Breast epithelium (tissue), 4 donors: ENCODE measurements around the gene ATP1A1. TPM values are rescaled to one million over a fixed set of nuclear protein-coding genes. Genes with fewer than 3 reads are reported as not detected.

Experiments used
- DNase-seq, 2 donors: peaks; one replicate each; pipeline ENCODE4 v3.0.0-alpha.2; 2019; ENCODE audit warnings: low spot score in 2 of 2
- H3K27ac ChIP-seq, 2 donors: fragments of 200-600 bp; sonication (generic) in 1 of 2; one replicate each; pipeline ENCODE4 v1.5.1; 2016 to 2019; ENCODE audit warnings: mild to moderate bottlenecking in 1 of 2
- H3K27me3 ChIP-seq, 2 donors: fragments of 200-600 bp; sonication (generic) in 1 of 2; one replicate each; pipeline versions ENCODE4 v1.5.1 to v1.6.0; 2017 to 2019; ENCODE audit warnings: control low read depth in 1 of 2, mild to moderate bottlenecking in 1 of 2
- H3K36me3 ChIP-seq: fragments of 200-600 bp; one replicate; pipeline ENCODE4 v1.5.1; 2019
- H3K4me1 ChIP-seq, 2 donors: fragments of 200-600 bp; sonication (generic); one replicate each; pipeline ENCODE4 v1.5.1; 2016 to 2019; ENCODE audit warnings: control low read depth in 1 of 2
- H3K4me3 ChIP-seq, 3 donors: fragments of 200-600 bp; sonication (generic); 1 replicate in 2 of 3; 2 replicates in 1 of 3; pipeline ENCODE4 v1.5.1; 2016 to 2019; ENCODE audit warnings: mild to moderate bottlenecking in 3 of 3, moderate library complexity in 2 of 3
- H3K9me3 ChIP-seq, 2 donors: fragments of 200-600 bp; sonication (generic) in 1 of 2; one replicate each; pipeline ENCODE4 v1.5.1; 2016 to 2019; ENCODE audit warnings: control low read depth in 1 of 2
- CTCF ChIP-seq, 3 donors: fragments of 450-650 bp; IDR thresholded peaks; one replicate each; pipeline ENCODE4 v1.5.1; 2016 to 2017; ENCODE audit warnings: antibody characterized with exemption in 3 of 3, mild to moderate bottlenecking in 3 of 3, moderate library complexity in 3 of 3
- POLR2A ChIP-seq: fragments of 450-650 bp; IDR thresholded peaks from one replicate; pipeline ENCODE4 v1.6.1; 2016; ENCODE audit warnings: antibody characterized with exemption, mild to moderate bottlenecking, moderate library complexity
- POLR2AphosphoS5 ChIP-seq, 3 donors: sonication (generic); formaldehyde crosslinking; IDR thresholded peaks; one replicate each; pipeline ENCODE4 v1.6.1; 2017; ENCODE audit warnings: antibody characterized with exemption in 3 of 3
- intact Hi-C: fragments of 100-400 bp; cut with DNase I; formaldehyde crosslinking; loops from one replicate; pipeline ENCODE4 v1.15.1; 2023; ENCODE audit warnings: low total_unique reads
- total RNA-seq, 3 donors: library from RNA; depleted of rRNA; stranded (reverse); fragments of >200 nt; gene quantifications; one replicate each; pipeline ENCODE4 v1.1.0, GENCODE V29; 2016

Gene ATP1A1
- total RNA-seq, 3 donors from 2014 or later, result 235 to 423 (median 331) TPM

DNA sequence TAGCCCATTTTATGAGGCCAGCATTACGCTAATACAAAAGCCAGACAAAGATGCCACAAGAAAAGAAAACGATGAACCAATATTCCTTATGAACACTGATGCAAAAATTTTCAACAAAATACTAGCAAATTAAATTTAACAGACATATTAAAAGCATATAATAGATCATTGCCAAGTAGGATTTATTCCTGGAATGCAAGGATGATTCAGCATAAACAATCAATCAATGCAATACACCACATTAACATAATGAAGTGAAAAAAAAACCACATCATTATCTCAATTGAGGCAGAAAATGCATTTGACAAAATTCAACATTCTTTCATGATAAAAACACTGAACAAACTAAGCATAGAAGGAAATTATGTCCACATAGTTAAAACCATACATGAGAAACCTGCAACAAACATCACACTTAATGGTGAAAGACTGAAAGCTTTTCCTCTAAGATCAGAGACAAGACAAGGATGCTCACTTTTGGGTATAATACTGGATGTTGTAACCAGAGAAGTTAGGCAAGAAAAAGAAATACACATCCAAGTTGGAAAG lies 22.9 kb upstream of the ATP1A1 start:
- no peaks in the 10 kb centered on the region for H3K36me3 ChIP-seq
- H3K27me3 ChIP-seq, result no peaks in the 10 kb centered on the region
- no peak for DNase-seq
- no peak overlapping the region for H3K4me3 ChIP-seq
- H3K27ac ChIP-seq, result no peak overlapping the region
- H3K4me1 ChIP-seq, result no peaks in the 10 kb centered on the region
- TF ChIP-seq POLR2AphosphoS5 (IDR thresholded peaks at IDR 0.05) (no peak), CTCF (IDR thresholded peaks at IDR 0.05) (no peak), POLR2A (no peak)
- H3K9me3 ChIP-seq, result no peaks in the 10 kb centered on the region
- intact Hi-C loops, result no loop called here

DNA sequence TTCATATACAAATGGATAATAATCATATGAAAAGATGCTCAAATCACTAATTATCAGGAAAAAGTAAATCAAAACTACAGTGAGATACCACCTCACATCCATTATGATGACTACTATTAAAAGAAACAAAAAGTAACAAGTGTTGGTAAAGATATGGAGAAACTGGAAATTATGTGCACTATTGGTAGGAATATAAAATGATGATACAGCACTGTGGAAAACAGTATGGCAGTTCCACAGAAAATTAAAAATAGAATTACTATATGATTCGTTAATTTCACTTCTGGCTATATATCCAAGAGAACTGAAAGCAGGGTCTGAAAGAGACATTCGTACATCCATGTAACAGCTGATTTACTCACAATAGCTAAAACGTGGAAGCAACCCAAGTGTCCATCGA lies 21.1 kb upstream of the ATP1A1 start:
- intact Hi-C loops, result no loop called here
- Histone ChIP-seq H3K27ac (no peak overlapping the region), H3K9me3 (no peaks in the 10 kb centered on the region), H3K27me3 (no peaks in the 10 kb centered on the region), H3K4me1 (no peaks in the 10 kb centered on the region), H3K36me3 (no peaks in the 10 kb centered on the region), H3K4me3 (no peak overlapping the region)
- no peak for TF ChIP-seq POLR2AphosphoS5 (IDR thresholded peaks at IDR 0.05)
- no peak for TF ChIP-seq POLR2A
- no peak for TF ChIP-seq CTCF (IDR thresholded peaks at IDR 0.05)
- DNase-seq, result no peak

- no peaks in the 10 kb centered on the region for H3K9me3 ChIP-seq
- H3K36me3 ChIP-seq, result no peaks in the 10 kb centered on the region
- H3K27me3 ChIP-seq, result no peaks in the 10 kb centered on the region
- H3K4me3 ChIP-seq, result no peak overlapping the region
- TF ChIP-seq CTCF (IDR thresholded peaks at IDR 0.05) (no peak), POLR2AphosphoS5 (IDR thresholded peaks at IDR 0.05) (no peak), POLR2A (no peak)
- H3K27ac ChIP-seq, result no peak overlapping the region
- intact Hi-C loops, result no loop called here
- H3K4me1 ChIP-seq, result no peaks in the 10 kb centered on the region
- DNase-seq, result no peak
Observed at GRCh38 chr1:116352349-116352813, 20.7 kb upstream of the ATP1A1 start.

- intact Hi-C loops, result no loop called here
- TF ChIP-seq POLR2AphosphoS5 (IDR thresholded peaks at IDR 0.05), result no peak
- no peak for TF ChIP-seq CTCF (IDR thresholded peaks at IDR 0.05)
- no peak for TF ChIP-seq POLR2A
- Histone ChIP-seq H3K4me1 (no peaks in the 10 kb centered on the region), H3K9me3 (no peaks in the 10 kb centered on the region), H3K27me3 (no peaks in the 10 kb centered on the region), H3K27ac (no peak overlapping the region), H3K36me3 (no peaks in the 10 kb centered on the region), H3K4me3 (no peak overlapping the region)
- DNase-seq, result no peak
Observed at GRCh38 chr1:116353155-116353554, 19.9 kb upstream of the ATP1A1 start.

GRCh38 chr1:116356067-116356466 lies 17.0 kb upstream of the ATP1A1 start:
- TF ChIP-seq POLR2A, result no peak
- no peak for TF ChIP-seq CTCF (IDR thresholded peaks at IDR 0.05)
- TF ChIP-seq POLR2AphosphoS5 (IDR thresholded peaks at IDR 0.05), result no peak
- Histone ChIP-seq H3K4me1 (no peaks in the 10 kb centered on the region), H3K4me3 (no peak overlapping the region), H3K36me3 (no peaks in the 10 kb centered on the region), H3K27me3 (no peaks in the 10 kb centered on the region), H3K9me3 (no peaks in the 10 kb centered on the region), H3K27ac (no peak overlapping the region)
- no peak for DNase-seq
- intact Hi-C loops, result no loop called here
